CD4-positive, alpha-beta T cell treated with Interleukin-6 at 100 ng/mL for 8 hours (primary cell): ENCODE data around the gene MYH9.
A peak's percentile ranks its signal among the peaks of the same experiment; 100 is the strongest.

Source experiments
- DNase-seq: peaks from one replicate; pipeline ENCODE4 v3.0.0-alpha.2; 2020; ENCODE audit warnings: mixed read lengths, low spot score

Gene MYH9

GRCh38 chr22:36330655-36331305 is 57.0 kb downstream of the MYH9 start:
- no peak for DNase-seq

- DNase-seq: no peak
These were observed 57.6 kb downstream of the MYH9 start for GRCh38 chr22:36330127-36330526.

- peak; percentile 71 for DNase-seq
These were observed 58.3 kb downstream of the MYH9 start for GRCh38 chr22:36329254-36330078.

- no peak for DNase-seq
These were observed 59.0 kb downstream of the MYH9 start for GRCh38 chr22:36328635-36329253.

- no peak for DNase-seq
These were observed 59.7 kb downstream of the MYH9 start for GRCh38 chr22:36327922-36328551.

- DNase-seq: no peak
These were observed 61.3 kb downstream of the MYH9 start for GRCh38 chr22:36326178-36327161.

GRCh38 chr22:36325154-36326031 is 62.4 kb downstream of the MYH9 start:
- DNase-seq: no peak

- DNase-seq: no peak
These were observed 63.4 kb downstream of the MYH9 start for GRCh38 chr22:36324414-36324813.

- no peak for DNase-seq
These were observed 63.9 kb downstream of the MYH9 start for GRCh38 chr22:36323855-36324331.

- no peak for DNase-seq
These were observed 64.4 kb downstream of the MYH9 start for GRCh38 chr22:36323182-36323854.

GRCh38 chr22:36322602-36322915 is 65.2 kb downstream of the MYH9 start:
- no peak for DNase-seq

GRCh38 chr22:36321797-36322601 is 65.8 kb downstream of the MYH9 start:
- no peak for DNase-seq

GRCh38 chr22:36320553-36320952 is 67.2 kb downstream of the MYH9 start:
- no peak for DNase-seq

- no peak for DNase-seq
These were observed 67.9 kb downstream of the MYH9 start for GRCh38 chr22:36319595-36320497.

- no peak for DNase-seq
These were observed 69.3 kb downstream of the MYH9 start for GRCh38 chr22:36318442-36318841.

GRCh38 chr22:36317658-36318271 is 70.0 kb downstream of the MYH9 start:
- no peak for DNase-seq

- DNase-seq: no peak
These were observed 71.3 kb downstream of the MYH9 start for GRCh38 chr22:36316419-36316818.
